C4-2B (cell line): Measurements from ENCODE around the gene JUND.

ENCODE experiments used
- ZFX ChIP-seq: fragments of 450-650 bp; IDR thresholded peaks from 2 replicates; pipeline ENCODE4 v1.6.1; 2017
- TF ChIP-seq, protein P1 (sequence below): fragments of 450-650 bp; conservative IDR thresholded peaks from 2 replicates; pipeline ENCODE4 v1.5.1; 2017; ENCODE audit warnings: mild to moderate bottlenecking

DNA sequence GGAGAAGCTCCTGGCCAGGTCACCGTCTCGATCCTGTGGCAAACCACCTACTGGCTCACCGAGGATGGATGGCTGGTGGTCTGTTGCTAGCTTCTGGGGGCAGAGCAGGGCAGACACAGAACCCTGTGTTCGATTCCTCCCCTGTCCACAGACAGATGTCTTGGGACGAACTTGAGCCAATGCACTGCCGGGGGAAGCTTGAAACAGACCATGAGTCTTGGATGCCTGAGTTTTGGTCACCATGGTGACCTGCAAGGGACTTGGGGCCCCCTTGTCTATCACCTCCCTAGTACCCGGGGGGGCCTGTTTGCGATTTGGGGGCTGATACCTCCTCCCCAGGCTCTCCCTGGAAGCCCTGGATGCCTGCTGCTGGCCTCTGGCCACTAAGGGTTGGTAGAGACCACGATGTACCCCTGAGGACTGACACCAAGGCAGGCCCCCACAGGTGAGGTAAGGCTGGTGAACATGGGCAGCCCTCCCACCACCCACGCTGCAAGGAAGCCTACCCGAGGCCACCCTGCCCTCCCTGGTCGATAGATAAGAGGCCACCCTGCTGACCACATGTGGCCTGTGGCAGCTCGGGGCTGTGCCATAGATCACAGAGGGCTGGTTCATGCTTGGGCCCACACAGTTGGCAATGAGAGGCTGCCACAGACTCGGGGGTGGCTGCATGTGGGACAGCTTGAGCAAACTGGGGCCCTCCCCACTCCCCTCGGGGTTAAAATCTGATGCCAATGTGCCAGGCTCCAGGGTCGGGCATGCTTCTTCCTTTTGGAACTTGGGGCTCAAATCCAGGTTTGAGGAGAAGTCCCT, 17.9 kb downstream of the JUND start:
- TF ChIP-seq, protein P1, sequence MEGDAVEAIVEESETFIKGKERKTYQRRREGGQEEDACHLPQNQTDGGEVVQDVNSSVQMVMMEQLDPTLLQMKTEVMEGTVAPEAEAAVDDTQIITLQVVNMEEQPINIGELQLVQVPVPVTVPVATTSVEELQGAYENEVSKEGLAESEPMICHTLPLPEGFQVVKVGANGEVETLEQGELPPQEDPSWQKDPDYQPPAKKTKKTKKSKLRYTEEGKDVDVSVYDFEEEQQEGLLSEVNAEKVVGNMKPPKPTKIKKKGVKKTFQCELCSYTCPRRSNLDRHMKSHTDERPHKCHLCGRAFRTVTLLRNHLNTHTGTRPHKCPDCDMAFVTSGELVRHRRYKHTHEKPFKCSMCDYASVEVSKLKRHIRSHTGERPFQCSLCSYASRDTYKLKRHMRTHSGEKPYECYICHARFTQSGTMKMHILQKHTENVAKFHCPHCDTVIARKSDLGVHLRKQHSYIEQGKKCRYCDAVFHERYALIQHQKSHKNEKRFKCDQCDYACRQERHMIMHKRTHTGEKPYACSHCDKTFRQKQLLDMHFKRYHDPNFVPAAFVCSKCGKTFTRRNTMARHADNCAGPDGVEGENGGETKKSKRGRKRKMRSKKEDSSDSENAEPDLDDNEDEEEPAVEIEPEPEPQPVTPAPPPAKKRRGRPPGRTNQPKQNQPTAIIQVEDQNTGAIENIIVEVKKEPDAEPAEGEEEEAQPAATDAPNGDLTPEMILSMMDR, result no peak
- TF ChIP-seq ZFX, result no peak
